Activated CD8-positive, alpha-beta memory T cell treated with anti-CD3 and anti-CD28 coated beads, Interleukin-2, amount 50 U/mL, for 1 hour (primary cell): Measurements from ENCODE around the gene KCNQ4.

Experiments
- DNase-seq: peaks from one replicate; pipeline ENCODE4 v3.0.0-alpha.2; 2020; ENCODE audit errors: extremely low read depth

The KCNQ4 gene

DNA sequence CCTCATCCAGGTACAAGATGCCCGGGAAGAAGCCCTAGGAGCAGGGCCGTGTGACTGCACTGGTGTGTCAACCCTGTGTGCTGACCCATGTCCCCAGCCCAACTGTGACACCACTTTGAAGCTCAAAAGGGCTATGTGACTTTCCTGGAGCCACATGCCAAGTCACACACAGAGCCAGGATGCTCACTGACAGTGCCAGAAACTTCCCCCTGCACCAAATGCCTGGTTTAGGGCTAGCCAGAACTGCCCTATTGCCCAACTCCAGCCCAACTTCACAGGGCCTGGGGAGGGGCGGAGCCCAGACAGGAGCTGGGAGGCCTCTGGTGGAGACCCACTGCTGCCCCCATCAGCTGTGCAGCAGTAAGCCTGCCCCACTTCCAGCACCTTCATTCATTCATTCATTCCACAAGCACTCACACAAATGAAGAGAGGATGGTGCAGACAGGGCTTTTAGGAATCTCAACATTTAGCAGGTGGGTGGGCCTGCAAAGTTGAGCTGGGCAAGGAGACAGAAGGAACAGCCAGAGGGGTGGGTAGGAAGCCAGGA is 36.7 kb downstream of the KCNQ4 start:
- DNase-seq, result no peak

DNA sequence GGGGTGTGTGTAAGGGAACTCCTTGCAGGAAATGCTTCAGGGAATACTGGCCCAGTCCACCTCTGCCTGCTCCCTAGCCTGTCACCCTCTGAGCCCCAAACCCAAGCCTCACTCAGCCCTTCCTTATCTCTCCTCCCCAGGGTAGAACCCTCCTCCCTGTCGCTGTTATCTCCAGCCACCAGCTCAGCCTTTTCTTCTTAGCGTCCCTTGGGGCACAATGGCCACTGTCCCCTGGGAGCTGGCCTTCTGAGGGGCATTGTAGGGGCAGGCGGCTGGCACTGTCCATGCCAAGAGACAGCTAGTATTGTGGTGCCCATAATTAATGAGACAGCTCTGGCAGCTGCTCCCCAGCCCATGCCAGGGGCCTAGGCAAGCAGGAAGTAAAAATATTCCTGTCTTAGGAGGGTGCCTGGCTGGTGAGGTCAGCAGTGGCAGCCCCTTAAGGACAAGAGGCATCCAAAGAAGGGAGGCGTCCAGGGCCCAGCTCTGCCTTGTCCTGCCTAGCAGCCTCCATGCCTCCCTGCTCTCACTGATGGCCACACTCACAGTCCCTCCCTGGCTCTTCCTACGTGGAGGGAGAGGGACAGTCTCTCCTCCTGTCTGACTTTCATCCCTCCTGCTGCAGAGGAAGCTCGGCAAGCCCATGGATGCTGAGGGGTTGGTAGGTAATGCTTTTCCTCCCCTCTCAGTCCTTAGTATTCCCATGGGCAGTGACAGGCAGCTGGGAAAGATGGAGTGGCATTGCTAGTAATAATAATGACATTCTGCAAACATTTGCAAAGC is 37.5 kb downstream of the KCNQ4 start:
- no peak for DNase-seq

DNA sequence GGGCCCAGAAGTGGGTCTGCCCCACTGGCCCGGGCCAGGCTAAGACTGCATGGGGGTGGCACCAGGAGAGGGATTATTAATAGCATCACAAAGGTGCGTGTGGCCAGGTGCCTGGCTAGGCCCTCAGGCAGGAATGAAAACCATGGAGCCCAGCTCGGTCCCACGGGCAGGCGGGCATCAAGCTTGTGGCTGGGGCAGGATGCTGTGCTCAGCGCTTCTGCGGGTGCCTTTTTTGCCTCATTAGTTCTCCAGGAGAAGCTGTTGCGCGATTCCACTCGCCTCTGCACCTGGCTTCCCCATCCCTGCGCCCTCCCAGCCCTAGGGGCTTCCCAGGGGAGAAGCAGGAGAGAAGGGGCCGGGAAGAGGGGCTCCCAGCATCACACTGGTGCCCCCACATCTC is 39.3 kb downstream of the KCNQ4 start:
- DNase-seq, result no peak

GRCh38 chr1:40823345-40823744 is 39.8 kb downstream of the KCNQ4 start:
- DNase-seq, result no peak

GRCh38 chr1:40823983-40824382 is 40.4 kb downstream of the KCNQ4 start:
- DNase-seq, result no peak

DNA sequence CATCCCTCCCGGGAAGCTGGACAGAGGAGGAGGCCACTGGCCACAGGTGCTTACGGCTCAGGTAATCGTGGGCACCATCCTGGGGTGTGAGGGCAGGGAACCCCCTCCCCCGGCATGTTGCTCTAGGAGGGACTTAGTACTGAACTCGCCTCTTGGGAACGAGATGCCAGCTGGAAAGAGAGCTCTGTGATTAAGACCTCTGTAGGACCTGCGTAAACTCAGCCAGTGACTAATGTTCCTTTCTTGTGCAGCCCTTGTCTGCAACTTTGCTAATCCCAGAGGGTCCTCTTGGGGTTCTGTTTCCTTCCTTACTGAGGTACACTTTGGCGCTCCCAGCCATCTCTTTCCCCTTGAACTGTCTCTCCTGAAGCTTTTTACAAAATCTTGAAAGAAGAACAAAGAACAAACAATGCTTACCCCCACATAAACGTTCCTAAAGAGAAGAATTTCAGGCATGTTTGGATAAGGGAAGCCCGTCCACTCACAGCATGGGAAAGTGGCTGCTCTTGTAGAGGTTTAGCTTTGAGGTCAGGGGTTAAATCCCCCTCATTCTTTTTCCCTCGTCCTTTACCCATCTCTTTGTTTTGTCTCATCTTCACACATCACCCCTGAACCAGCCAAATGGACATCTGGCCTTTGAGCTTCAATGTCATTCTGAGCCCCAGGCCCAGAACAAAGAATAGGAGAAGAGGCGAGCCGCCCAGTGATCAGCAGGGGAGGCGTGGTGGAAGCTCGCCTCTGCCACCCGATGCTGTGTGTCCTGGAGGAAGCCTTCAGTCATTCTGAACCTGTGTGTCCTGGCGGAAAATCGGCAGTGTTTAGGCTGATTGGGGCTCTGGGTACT is 41.2 kb downstream of the KCNQ4 start:
- DNase-seq, result no peak

GRCh38 chr1:40825435-40825788 is 41.8 kb downstream of the KCNQ4 start:
- DNase-seq, result no peak

DNA sequence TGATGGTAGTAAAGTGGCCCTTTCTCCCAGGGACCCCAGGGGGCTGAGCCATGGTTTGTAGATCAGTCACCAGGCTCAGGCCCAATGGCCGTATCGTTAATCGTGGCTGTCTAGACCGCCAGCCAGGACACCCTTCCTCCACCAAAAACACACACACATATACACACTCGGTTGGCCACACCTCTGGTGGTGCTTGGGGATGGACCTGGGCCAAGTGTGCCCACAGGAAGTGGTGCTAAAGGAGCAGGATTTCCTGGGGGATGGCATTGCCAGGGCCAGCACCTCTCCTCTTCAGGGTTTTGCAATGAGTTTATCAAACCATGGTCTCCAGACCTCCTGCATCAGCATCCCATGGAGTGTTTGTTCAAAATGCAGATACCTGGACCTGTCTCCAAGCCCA is 42.4 kb downstream of the KCNQ4 start:
- DNase-seq, result no peak

- no peak for DNase-seq
Observed at GRCh38 chr1:40829631-40830245, 46.2 kb downstream of the KCNQ4 start.

- DNase-seq, result no peak
Observed at GRCh38 chr1:40830419-40830943, 46.9 kb downstream of the KCNQ4 start.

DNA sequence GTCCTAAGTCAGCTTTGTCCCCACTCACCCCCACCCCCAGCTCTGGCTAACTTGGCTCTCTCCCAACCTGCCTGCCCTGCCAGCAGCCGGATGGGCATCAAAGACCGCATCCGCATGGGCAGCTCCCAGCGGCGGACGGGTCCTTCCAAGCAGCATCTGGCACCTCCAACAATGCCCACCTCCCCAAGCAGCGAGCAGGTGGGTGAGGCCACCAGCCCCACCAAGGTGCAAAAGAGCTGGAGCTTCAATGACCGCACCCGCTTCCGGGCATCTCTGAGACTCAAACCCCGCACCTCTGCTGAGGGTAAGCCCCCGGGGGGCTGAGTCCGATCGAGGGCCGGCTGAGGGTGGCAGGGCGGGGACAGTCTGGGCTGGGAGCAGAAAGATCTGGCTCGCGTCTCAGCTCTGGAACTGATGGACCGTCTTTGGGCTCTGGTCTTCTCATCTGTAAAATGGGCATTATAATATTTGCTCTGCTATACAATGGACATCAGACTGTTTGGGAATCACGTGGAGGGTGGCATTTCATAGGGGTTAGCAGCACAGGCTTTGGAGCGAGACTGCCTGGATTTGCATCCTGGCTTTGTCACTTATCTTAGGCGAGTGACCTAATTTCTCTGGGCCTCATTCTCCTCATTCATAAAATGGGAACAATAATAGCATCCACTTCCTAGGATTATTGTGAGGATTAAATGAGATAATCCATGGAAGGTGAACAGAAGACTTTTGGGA is 47.6 kb downstream of the KCNQ4 start:
- DNase-seq, result no peak

DNA sequence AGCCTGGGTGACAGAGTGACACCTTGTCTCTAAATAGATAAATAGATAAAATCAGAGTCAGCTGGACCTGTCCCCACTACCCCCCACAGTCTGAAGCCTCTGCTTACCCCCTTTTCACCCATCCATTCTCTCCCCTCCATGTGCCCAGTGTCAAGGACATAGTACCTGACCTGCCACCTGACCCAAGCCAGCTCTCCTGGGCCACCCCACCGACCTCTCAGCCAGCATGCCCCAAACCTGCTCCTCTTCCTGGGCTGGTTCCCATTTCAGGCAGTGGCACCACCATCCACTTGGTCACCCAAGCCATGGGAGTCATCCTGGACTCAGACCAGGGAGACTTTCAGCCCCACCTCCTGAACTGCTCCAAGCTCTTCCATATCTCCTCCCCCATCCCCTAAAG is 50.4 kb downstream of the KCNQ4 start:
- DNase-seq, result no peak

GRCh38 chr1:40834968-40835545 is 51.5 kb downstream of the KCNQ4 start:
- DNase-seq, result no peak

GRCh38 chr1:40836283-40836682 is 52.7 kb downstream of the KCNQ4 start:
- no peak for DNase-seq

DNA sequence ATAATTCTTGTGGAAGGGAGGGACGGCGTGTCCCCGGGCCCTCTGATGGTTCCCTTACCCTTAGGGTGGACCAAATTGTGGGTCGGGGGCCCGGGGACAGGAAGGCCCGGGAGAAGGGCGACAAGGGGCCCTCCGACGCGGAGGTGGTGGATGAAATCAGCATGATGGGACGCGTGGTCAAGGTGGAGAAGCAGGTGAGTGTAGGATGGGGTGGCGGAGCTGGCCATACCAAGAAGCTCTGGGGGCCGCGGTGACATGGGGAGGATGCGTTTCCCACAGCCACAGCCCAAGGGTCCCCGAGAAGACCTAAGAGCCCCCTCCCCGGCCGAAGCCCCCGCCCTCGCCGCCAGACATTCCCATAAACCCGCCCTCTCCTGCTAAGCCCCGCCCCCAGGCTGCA is 54.0 kb downstream of the KCNQ4 start:
- no peak for DNase-seq

DNA sequence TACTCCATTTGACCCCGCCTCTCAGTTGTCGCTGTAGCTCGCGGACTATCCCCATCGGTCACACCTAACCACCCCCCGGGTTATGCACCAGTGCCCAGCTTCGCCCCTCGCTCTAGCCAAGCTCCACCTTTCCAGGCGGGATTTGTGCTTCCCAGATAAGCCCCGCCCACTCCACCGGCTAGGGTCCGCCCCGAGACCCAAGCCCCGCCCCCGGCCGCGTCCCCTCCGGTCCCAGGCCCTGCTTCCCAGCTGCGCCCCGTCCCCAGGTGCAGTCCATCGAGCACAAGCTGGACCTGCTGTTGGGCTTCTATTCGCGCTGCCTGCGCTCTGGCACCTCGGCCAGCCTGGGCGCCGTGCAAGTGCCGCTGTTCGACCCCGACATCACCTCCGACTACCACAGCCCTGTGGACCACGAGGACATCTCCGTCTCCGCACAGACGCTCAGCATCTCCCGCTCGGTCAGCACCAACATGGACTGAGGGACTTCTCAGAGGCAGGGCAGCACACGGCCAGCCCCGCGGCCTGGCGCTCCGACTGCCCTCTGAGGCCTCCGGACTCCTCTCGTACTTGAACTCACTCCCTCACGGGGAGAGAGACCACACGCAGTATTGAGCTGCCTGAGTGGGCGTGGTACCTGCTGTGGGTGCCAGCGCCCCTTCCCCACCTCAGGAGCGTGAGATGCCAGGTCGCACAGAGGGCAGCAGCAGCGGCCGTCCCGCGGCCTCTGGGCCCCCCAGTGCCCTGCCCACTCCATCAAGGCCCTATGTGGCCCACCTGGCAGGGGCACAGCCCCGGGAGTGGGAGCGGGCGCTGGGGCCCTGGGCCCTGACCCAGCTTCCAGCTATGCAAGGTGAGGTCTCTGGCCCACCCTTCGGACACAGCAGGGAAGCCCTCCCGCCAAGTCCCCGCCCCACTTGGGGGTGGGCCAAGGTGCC is 54.7 kb downstream of the KCNQ4 start:
- no peak for DNase-seq

DNA sequence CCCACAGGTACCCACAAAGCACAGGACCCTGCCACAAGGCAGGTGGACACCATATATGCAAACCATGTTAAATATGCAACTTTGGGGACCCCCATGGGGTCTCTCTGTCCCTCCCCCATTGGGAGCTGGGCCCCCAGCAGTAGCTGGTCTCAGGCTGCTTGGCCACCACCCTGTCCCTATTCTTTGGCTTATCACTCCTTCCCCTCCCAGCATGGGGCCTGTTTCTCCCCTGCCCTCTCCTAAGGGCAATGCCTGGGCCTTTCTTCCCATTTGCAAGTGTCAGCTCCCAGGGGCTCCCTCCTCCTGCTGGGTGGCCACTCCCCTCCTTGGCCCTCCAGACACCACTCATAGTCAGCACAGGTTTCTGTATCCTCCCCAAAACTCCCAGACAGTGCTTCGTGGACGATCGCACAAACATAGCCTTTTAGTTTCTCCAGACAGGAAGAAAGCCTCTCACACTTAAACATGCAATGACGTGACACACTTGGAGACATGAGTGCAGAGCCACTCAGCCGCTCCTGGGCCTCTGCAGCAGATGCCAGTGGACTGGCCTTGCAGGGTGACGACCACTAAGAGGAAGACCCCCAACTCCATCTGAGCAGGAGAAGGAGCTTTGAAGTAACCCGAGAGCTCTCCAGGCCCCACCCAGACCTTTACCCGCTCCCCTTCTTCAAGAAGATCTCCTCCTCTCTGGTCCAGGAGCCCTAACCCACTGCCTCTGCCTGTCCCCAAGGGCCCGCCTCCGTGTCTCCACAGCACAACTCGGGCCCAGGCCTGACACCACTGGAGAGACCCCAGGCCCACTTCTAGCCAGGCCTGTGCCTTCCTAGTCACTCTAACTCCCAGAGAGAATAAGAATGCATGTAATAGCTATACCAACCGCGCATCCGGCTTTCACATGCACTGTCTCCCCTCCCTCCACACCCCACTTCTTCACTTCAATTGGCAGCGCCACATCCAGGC is 55.7 kb downstream of the KCNQ4 start:
- DNase-seq, result no peak

GRCh38 chr1:40839943-40840335 is 56.4 kb downstream of the KCNQ4 start:
- DNase-seq, result no peak
